Thoracic aorta (tissue), 2 donors: ENCODE measurements around the gene TRABD2A. TPM values are rescaled to one million over a fixed set of nuclear protein-coding genes. Genes with fewer than 3 reads are reported as not detected.

Experiments
- ATAC-seq: fragments of 150-250 bp; one replicate; pipeline ENCODE4 v1.8.0; 2017; ENCODE audit warnings: low read depth; ENCODE audit not compliant: insufficient number of reproducible peaks, low FRiP score
- DNase-seq: peaks from one replicate; pipeline ENCODE4 v3.0.0-alpha.2; 2020; ENCODE audit warnings: low spot score
- H3K27ac ChIP-seq, 2 donors: fragments of 200-600 bp; sonication (generic); 1 replicate in 1 of 2; 2 replicates in 1 of 2; pipeline ENCODE4 v1.5.1; 2016; ENCODE audit warnings: mild to moderate bottlenecking in 2 of 2, moderate library complexity in 2 of 2
- H3K27me3 ChIP-seq: fragments of 200-600 bp; sonication (generic); replicated peaks from 2 replicates; pipeline ENCODE4 v1.6.0; 2016; ENCODE audit warnings: mild to moderate bottlenecking; ENCODE audit not compliant: insufficient read depth
- H3K36me3 ChIP-seq: fragments of 200-600 bp; sonication (generic); one replicate; pipeline ENCODE4 v1.5.1; 2016
- H3K4me1 ChIP-seq, 2 donors: fragments of 200-600 bp; sonication (generic); 1 replicate in 1 of 2; 2 replicates in 1 of 2; pipeline versions ENCODE4 v1.5.1 to v1.6.0; 2016; ENCODE audit warnings: low read depth in 2 of 2, mild to moderate bottlenecking in 1 of 2; ENCODE audit not compliant: control insufficient read depth in 1 of 2
- H3K4me3 ChIP-seq: fragments of 200-600 bp; sonication (generic); 2 replicates; pipeline ENCODE4 v1.5.1; 2016; ENCODE audit warnings: mild to moderate bottlenecking
- H3K9me3 ChIP-seq: fragments of 200-600 bp; sonication (generic); 2 replicates; pipeline ENCODE4 v1.5.1; 2016
- CTCF ChIP-seq: fragments of 200-600 bp; sonication (generic); IDR thresholded peaks from one replicate; pipeline ENCODE4 v1.5.1; 2019; ENCODE audit warnings: antibody characterized with exemption
- total RNA-seq, 2 donors: library from RNA; depleted of rRNA; stranded (reverse); fragments of >200 nt; gene quantifications; one replicate each; pipeline versions ENCODE4 v1.1.0 to v1.2.3, GENCODE V29; 2016

Gene TRABD2A
- total RNA-seq, 2 donors from 2014 or later, result 0.54 to 1.8 TPM

- H3K9me3 ChIP-seq, result no peaks in the 10 kb centered on the region
- no peak overlapping the region for H3K27ac ChIP-seq
- no peak overlapping the region for H3K4me3 ChIP-seq
- no peak for DNase-seq
- H3K4me1 ChIP-seq, result peaks cover 3 to 7% of the 10 kb centered on the region in 2 donors
- ATAC-seq, result no peak
- TF ChIP-seq CTCF, result no peak
- H3K36me3 ChIP-seq, result no peaks in the 10 kb centered on the region
- no peaks in the 10 kb centered on the region for H3K27me3 ChIP-seq
Observed at GRCh38 chr2:84801811-84802210, 79.1 kb downstream of the TRABD2A start.

GRCh38 chr2:84800194-84800805, 80.6 kb downstream of the TRABD2A start:
- H3K9me3 ChIP-seq, result no peaks in the 10 kb centered on the region
- TF ChIP-seq CTCF, result no peak
- no peaks in the 10 kb centered on the region for H3K4me1 ChIP-seq
- no peak overlapping the region for H3K4me3 ChIP-seq
- no peaks in the 10 kb centered on the region for H3K27me3 ChIP-seq
- H3K36me3 ChIP-seq, result no peaks in the 10 kb centered on the region
- no peak for ATAC-seq
- no peak overlapping the region for H3K27ac ChIP-seq
- no peak for DNase-seq

GRCh38 chr2:84799772-84800171, 81.1 kb downstream of the TRABD2A start:
- no peak overlapping the region for H3K4me3 ChIP-seq
- TF ChIP-seq CTCF, result no peak
- no peaks in the 10 kb centered on the region for H3K36me3 ChIP-seq
- ATAC-seq, result no peak
- DNase-seq, result no peak
- no peaks in the 10 kb centered on the region for H3K9me3 ChIP-seq
- no peak overlapping the region for H3K27ac ChIP-seq
- H3K27me3 ChIP-seq, result no peaks in the 10 kb centered on the region
- no peaks in the 10 kb centered on the region for H3K4me1 ChIP-seq

DNA sequence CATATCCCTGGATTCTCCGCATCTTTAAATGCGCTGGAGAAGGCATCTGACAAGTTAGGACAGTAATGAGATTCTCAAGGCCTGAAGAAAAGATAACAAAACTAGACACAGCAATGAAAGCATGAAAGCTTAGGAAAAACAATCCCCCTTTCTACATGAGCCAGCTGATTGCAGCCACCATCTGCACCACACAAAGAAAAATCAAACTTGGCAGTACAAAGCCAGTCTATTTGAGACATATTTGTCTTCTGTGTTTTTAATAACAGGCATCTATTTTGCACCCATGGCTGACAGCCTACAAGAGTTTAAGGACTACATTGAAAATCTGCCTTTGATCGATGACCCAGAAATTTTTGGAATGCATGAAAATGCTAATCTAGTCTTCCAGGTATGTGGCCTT, 83.6 kb downstream of the TRABD2A start:
- H3K9me3 ChIP-seq, result no peaks in the 10 kb centered on the region

DNA sequence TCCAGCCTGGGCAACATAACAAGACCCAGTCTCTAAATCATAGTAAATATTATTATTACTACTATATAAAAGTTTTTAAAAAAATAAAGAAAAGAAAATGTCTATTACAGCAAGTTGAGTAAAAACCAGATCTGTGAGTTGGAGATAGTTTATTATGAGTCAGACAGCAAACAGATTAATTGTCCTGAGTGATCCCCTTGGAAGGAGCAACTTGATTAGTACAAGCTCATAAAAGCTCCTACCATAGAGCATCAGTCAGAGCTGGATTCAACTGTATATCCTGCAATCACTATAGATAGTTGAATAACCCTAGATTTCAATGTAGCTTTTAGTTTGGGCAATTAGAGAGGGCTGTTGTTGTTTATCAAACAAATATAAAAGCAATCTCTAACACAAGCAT, 84.1 kb downstream of the TRABD2A start:
- no peak for TF ChIP-seq CTCF
- Histone ChIP-seq H3K27me3 (no peaks in the 10 kb centered on the region), H3K36me3 (no peaks in the 10 kb centered on the region), H3K27ac (no peak overlapping the region), H3K9me3 (no peaks in the 10 kb centered on the region), H3K4me3 (no peak overlapping the region), H3K4me1 (no peaks in the 10 kb centered on the region)
- no peak for ATAC-seq
- no peak for DNase-seq

More for the DNA sequence above, 83.6 kb downstream of the TRABD2A start:
- TF ChIP-seq CTCF, result no peak
- no peaks in the 10 kb centered on the region for H3K36me3 ChIP-seq
- ATAC-seq (no peak), DNase-seq (no peak)
- H3K27me3 ChIP-seq, result no peaks in the 10 kb centered on the region
- no peak overlapping the region for H3K4me3 ChIP-seq
- H3K4me1 ChIP-seq, result no peaks in the 10 kb centered on the region
- H3K27ac ChIP-seq, result no peak overlapping the region
